HepG2 (cell line): ENCODE measurements around the gene KSR1. TPM values are rescaled to one million over a fixed set of nuclear protein-coding genes. Genes with fewer than 3 reads are reported as not detected.

Experiments
- ASH2L ChIP-seq: fragments of 300-600, 200-600 bp; sonication (generic); IDR thresholded peaks from 2 replicates; pipeline ENCODE4 v1.7.0; 2017; ENCODE audit warnings: low read depth, mild to moderate bottlenecking, moderate library complexity, mixed read lengths, low read length; ENCODE audit not compliant: insufficient read length
- FOSL1 ChIP-seq: sonication (generic); formaldehyde crosslinking; IDR thresholded peaks from 2 replicates; pipeline ENCODE4 v1.9.0; 2021; ENCODE audit warnings: missing genetic modification reagents, borderline replicate concordance
- GFI1 ChIP-seq: sonication (generic); formaldehyde crosslinking; IDR thresholded peaks from 2 replicates; pipeline ENCODE4 v1.5.0; 2020; ENCODE audit warnings: missing genetic modification reagents, mild to moderate bottlenecking, borderline replicate concordance
- KLF12 ChIP-seq: sonication (generic); formaldehyde crosslinking; IDR thresholded peaks from 2 replicates; pipeline ENCODE4 v1.4.0; 2020; ENCODE audit warnings: missing genetic modification reagents, borderline replicate concordance
- MBNL3 ChIP-seq: fragments of 250-450 bp; sonication (Bioruptor Pico); conservative IDR thresholded peaks from 2 replicates; pipeline ENCODE4 v1.8.0; 2022; ENCODE audit warnings: mild to moderate bottlenecking, inconsistent platforms
- RXRB ChIP-seq: IDR thresholded peaks from 2 replicates; pipeline ENCODE4 v1.6.1; 2016; ENCODE audit warnings: borderline replicate concordance, missing genetic modification reagents, missing compliant biosample characterization
- TEAD2 ChIP-seq: sonication (generic); formaldehyde crosslinking; IDR thresholded peaks from 2 replicates; pipeline ENCODE4 v1.9.0; 2021; ENCODE audit warnings: missing genetic modification reagents
- U2AF1 ChIP-seq: fragments of 200-400 bp; formaldehyde crosslinking; optimal IDR thresholded peaks from 2 replicates; pipeline ENCODE3; 2017; ENCODE audit warnings: mild to moderate bottlenecking, low read depth, low read length
- ZIK1 ChIP-seq: sonication (generic); formaldehyde crosslinking; IDR thresholded peaks from 2 replicates; pipeline ENCODE4 v1.5.0; 2020; ENCODE audit warnings: mild to moderate bottlenecking, low read depth, missing genetic modification reagents, borderline replicate concordance
- ZNF224 ChIP-seq: sonication (generic); formaldehyde crosslinking; IDR thresholded peaks from 2 replicates; pipeline ENCODE4 v1.5.0; 2020; ENCODE audit warnings: mild to moderate bottlenecking, missing genetic modification reagents
- ZNF235 ChIP-seq: sonication (generic); formaldehyde crosslinking; IDR thresholded peaks from 2 replicates; pipeline ENCODE4 v1.8.1; 2023; ENCODE audit warnings: mild to moderate bottlenecking, missing genetic modification reagents, borderline replicate concordance
- ZNF615 ChIP-seq: sonication (generic); formaldehyde crosslinking; IDR thresholded peaks from 2 replicates; pipeline ENCODE4 v1.5.0; 2020; ENCODE audit warnings: mild to moderate bottlenecking, missing genetic modification reagents, borderline replicate concordance
- ZNF678 ChIP-seq: sonication (generic); formaldehyde crosslinking; IDR thresholded peaks from 2 replicates; pipeline ENCODE4 v1.4.0; 2020; ENCODE audit warnings: mild to moderate bottlenecking, missing genetic modification reagents
- ZNF75D ChIP-seq: sonication (generic); formaldehyde crosslinking; IDR thresholded peaks from 2 replicates; pipeline ENCODE4 v1.8.1; 2023; ENCODE audit warnings: missing genetic modification reagents, mild to moderate bottlenecking, borderline replicate concordance
- polyA plus RNA-seq, 8 experiments: library from polyadenylated mRNA; depleted of rRNA in 3 of 8; stranded (reverse) in 7 of 8; unstranded in 1 of 8; fragments of >200 nt; fragmentation: Illumina TruSeq in 4 of 8; extraction: Trizol in 4 of 8; gene quantifications; 2 replicates each; pipeline versions ENCODE4 v1.2.1 to v1.2.3, GENCODE V29; 2011 to 2016; ENCODE audit warnings: low read depth in 4 of 8, missing spikeins in 1 of 8, mixed read lengths in 1 of 8; ENCODE audit not compliant: insufficient read depth in 1 of 8
- total RNA-seq, 5 experiments: library from RNA; depleted of rRNA; stranded (reverse); fragments of >200 nt; fragmentation: Illumina TruSeq; extraction: Trizol; gene quantifications; 2 replicates each; pipeline ENCODE4 v1.2.3, GENCODE V29; 2016; ENCODE audit warnings: low read depth in 1 of 5
- TF ChIP-seq, protein P1 (sequence below): sonication (generic); formaldehyde crosslinking; conservative IDR thresholded peaks from 2 replicates; pipeline ENCODE4 v1.8.0; 2022; ENCODE audit warnings: mild to moderate bottlenecking, moderate library complexity, missing genetic modification reagents
- TF ChIP-seq, protein P2 (sequence below), 2 experiments: sonication (generic) in 1 of 2; formaldehyde crosslinking in 1 of 2; IDR thresholded peaks; 2 replicates each; pipeline versions ENCODE4 v1.6.1 to v1.9.0; 2014 to 2022; ENCODE audit warnings: antibody characterized with exemption in 1 of 2, borderline replicate concordance in 1 of 2, inconsistent platforms in 1 of 2, low read depth in 1 of 2, missing genetic modification reagents in 1 of 2
- TF ChIP-seq, protein P3 (sequence below): IDR thresholded peaks from 2 replicates; pipeline ENCODE4 v1.6.1; 2012; ENCODE audit warnings: low read length, improper control_type of control experiment

KSR1 gene
- total and polyA plus RNA-seq, 2 of the 13 experiments (the other 11 are each of a cell fraction or from before 2014, with no cell fraction given) = 10.1 to 16.6 TPM

DNA sequence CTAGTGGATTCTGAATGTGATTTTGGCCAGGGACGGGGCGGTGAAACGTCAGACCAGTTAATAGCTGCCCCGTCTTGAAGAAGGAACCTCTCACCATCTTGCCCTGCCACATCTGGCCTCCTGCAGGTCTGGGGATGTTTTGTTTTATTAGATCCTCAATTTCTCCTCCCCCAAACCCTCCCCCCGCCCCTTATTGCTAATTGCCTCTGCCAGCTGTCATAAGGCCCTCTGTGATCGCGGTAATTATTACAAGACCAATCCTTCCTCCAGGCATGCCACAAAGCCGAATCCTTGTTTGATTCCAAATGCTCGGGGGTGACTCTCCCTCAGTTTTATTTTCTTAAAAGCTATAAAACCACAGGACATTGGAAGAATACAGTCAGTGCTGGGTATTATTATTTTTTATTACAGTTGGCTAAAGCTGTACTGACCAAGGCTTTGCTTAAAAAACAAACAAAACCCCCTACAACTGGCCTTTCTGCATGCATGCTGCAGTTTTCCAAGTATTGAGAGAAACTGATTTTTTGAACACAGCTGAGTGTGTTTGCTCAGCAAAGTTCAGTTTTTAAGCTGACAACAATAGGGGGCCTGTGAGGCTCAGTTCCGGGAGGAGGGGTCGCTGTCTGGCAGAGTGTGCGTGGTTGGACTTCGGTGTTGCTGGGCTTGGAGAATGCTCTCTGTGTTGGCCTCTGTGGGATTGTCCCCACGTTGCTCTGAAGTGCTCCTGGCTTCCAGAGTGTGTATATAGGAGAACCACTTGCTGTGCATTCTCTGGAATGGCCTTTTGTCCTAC lies 1.7 kb downstream of the KSR1 start (continued):
- TF ChIP-seq, protein P1, sequence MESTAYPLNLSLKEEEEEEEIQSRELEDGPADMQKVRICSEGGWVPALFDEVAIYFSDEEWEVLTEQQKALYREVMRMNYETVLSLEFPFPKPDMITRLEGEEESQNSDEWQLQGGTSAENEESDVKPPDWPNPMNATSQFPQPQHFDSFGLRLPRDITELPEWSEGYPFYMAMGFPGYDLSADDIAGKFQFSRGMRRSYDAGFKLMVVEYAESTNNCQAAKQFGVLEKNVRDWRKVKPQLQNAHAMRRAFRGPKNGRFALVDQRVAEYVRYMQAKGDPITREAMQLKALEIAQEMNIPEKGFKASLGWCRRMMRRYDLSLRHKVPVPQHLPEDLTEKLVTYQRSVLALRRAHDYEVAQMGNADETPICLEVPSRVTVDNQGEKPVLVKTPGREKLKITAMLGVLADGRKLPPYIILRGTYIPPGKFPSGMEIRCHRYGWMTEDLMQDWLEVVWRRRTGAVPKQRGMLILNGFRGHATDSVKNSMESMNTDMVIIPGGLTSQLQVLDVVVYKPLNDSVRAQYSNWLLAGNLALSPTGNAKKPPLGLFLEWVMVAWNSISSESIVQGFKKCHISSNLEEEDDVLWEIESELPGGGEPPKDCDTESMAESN (CRISPR knock-in tag) = 0 out of 2 replicates have a peak, but pooled peaks have one; percentile 21
- no peak for TF ChIP-seq U2AF1
- no peak for TF ChIP-seq TEAD2 (CRISPR knock-in tag)
- TF ChIP-seq FOSL1 = no peak
- no peak for TF ChIP-seq MBNL3
- TF ChIP-seq GFI1 (CRISPR knock-in tag) = peak; percentile 99
- TF ChIP-seq ZNF75D (CRISPR knock-in tag) = no peak
- TF ChIP-seq RXRB (CRISPR knock-in tag) = peak; percentile 65
- TF ChIP-seq KLF12 (CRISPR knock-in tag) = no peak
- TF ChIP-seq ZNF224 = no peak
- TF ChIP-seq ZNF678 (CRISPR knock-in tag) = no peak
- TF ChIP-seq, protein P2, sequence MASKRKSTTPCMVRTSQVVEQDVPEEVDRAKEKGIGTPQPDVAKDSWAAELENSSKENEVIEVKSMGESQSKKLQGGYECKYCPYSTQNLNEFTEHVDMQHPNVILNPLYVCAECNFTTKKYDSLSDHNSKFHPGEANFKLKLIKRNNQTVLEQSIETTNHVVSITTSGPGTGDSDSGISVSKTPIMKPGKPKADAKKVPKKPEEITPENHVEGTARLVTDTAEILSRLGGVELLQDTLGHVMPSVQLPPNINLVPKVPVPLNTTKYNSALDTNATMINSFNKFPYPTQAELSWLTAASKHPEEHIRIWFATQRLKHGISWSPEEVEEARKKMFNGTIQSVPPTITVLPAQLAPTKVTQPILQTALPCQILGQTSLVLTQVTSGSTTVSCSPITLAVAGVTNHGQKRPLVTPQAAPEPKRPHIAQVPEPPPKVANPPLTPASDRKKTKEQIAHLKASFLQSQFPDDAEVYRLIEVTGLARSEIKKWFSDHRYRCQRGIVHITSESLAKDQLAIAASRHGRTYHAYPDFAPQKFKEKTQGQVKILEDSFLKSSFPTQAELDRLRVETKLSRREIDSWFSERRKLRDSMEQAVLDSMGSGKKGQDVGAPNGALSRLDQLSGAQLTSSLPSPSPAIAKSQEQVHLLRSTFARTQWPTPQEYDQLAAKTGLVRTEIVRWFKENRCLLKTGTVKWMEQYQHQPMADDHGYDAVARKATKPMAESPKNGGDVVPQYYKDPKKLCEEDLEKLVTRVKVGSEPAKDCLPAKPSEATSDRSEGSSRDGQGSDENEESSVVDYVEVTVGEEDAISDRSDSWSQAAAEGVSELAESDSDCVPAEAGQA (IDR thresholded peaks at IDR 0.05; ENCODE audit: low read depth) = no peak
- TF ChIP-seq, protein P2 (CRISPR knock-in tag; IDR thresholded peaks at IDR 0.05; ENCODE audit: borderline replicate concordance) = no peak
- TF ChIP-seq, protein P3, sequence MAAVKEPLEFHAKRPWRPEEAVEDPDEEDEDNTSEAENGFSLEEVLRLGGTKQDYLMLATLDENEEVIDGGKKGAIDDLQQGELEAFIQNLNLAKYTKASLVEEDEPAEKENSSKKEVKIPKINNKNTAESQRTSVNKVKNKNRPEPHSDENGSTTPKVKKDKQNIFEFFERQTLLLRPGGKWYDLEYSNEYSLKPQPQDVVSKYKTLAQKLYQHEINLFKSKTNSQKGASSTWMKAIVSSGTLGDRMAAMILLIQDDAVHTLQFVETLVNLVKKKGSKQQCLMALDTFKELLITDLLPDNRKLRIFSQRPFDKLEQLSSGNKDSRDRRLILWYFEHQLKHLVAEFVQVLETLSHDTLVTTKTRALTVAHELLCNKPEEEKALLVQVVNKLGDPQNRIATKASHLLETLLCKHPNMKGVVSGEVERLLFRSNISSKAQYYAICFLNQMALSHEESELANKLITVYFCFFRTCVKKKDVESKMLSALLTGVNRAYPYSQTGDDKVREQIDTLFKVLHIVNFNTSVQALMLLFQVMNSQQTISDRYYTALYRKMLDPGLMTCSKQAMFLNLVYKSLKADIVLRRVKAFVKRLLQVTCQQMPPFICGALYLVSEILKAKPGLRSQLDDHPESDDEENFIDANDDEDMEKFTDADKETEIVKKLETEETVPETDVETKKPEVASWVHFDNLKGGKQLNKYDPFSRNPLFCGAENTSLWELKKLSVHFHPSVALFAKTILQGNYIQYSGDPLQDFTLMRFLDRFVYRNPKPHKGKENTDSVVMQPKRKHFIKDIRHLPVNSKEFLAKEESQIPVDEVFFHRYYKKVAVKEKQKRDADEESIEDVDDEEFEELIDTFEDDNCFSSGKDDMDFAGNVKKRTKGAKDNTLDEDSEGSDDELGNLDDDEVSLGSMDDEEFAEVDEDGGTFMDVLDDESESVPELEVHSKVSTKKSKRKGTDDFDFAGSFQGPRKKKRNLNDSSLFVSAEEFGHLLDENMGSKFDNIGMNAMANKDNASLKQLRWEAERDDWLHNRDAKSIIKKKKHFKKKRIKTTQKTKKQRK = no peak
- TF ChIP-seq ZNF235 (CRISPR knock-in tag) = no peak
- TF ChIP-seq ZIK1 (CRISPR knock-in tag) = no peak
- TF ChIP-seq ASH2L = peak; percentile 73
- TF ChIP-seq ZNF615 (CRISPR knock-in tag) = no peak
